Activated CD4-positive, alpha-beta T cell treated with anti-CD3 and anti-CD28 coated beads, Interleukin-2, amount 10 ng/mL, durations not matched to agents 24 days and 14 days (primary cell): ENCODE results near the gene LAMA5. TPM values are rescaled to one million over a fixed set of nuclear protein-coding genes. Genes with fewer than 3 reads are reported as not detected.

Experiments used
- DNase-seq: peaks from one replicate; pipeline ENCODE4 v3.0.0; 2022
- H3K27ac Mint-ChIP-seq: one replicate; pipeline ENCODE4 v1.8.0; 2022; ENCODE audit warnings: mild to moderate bottlenecking, mixed read lengths
- H3K27me3 Mint-ChIP-seq: one replicate; pipeline ENCODE4 v1.8.0; 2022; ENCODE audit warnings: mixed read lengths
- H3K36me3 Mint-ChIP-seq: one replicate; pipeline ENCODE4 v1.8.0; 2022; ENCODE audit warnings: low read depth, mild to moderate bottlenecking, mixed read lengths
- H3K4me1 Mint-ChIP-seq: one replicate; pipeline ENCODE4 v1.8.0; 2021; ENCODE audit warnings: mixed read lengths
- H3K4me3 Mint-ChIP-seq: one replicate; pipeline ENCODE4 v1.8.0; 2022; ENCODE audit warnings: mild to moderate bottlenecking, moderate library complexity, mixed read lengths
- H3K9me3 Mint-ChIP-seq: one replicate; pipeline ENCODE4 v1.8.0; 2021; ENCODE audit warnings: mixed read lengths
- intact Hi-C: fragments of 100-400 bp; cut with micrococcal nuclease; formaldehyde crosslinking; loops from one replicate; pipeline ENCODE4 v1.15.1; 2023
- total RNA-seq: library from RNA; stranded (reverse); gene quantifications from 2 replicates; pipeline ENCODE4 v1.2.3, GENCODE V29; 2022

Gene LAMA5
- total RNA-seq, 1 donor from 2014 or later = 2.1 TPM

DNA sequence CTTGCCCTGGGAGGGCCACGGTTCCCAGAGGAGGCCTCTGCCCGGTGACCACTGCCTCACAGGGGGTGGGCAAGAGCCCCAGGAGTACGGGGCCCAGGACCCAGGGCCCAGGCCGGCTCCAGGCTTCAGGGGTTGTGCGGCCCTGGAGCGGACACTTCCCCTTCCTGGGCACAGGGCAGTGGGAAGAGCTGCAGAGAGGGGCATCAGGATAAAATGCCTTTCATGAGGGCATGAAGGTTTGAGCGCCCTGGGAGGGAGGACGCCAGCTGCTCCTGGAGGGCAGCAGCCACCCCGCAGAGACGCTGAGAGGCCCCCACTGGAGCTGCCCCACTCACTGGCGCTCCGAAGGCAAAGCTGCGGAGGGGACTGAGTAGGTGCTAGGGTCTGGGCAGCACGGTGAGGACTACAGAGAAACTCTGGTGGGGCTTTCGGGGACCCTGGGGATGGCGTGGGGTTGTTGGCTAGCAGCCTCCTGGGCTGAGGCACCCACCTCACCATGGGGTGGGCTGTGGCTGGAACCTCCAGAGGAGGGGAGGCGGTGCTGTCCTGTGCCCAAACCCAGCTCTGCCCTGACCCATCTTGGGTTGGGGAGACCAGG, 10.4 kb downstream of the LAMA5 start:
- Mint-ChIP-seq H3K9me3 (no peaks in the 10 kb centered on the region), H3K36me3 (no peaks in the 10 kb centered on the region), H3K27me3 (no peaks in the 10 kb centered on the region), H3K4me3 (no peak overlapping the region), H3K4me1 (no peaks in the 10 kb centered on the region), H3K27ac (no peak overlapping the region)
- intact Hi-C loops = no loop called here
- DNase-seq = no peak

DNA sequence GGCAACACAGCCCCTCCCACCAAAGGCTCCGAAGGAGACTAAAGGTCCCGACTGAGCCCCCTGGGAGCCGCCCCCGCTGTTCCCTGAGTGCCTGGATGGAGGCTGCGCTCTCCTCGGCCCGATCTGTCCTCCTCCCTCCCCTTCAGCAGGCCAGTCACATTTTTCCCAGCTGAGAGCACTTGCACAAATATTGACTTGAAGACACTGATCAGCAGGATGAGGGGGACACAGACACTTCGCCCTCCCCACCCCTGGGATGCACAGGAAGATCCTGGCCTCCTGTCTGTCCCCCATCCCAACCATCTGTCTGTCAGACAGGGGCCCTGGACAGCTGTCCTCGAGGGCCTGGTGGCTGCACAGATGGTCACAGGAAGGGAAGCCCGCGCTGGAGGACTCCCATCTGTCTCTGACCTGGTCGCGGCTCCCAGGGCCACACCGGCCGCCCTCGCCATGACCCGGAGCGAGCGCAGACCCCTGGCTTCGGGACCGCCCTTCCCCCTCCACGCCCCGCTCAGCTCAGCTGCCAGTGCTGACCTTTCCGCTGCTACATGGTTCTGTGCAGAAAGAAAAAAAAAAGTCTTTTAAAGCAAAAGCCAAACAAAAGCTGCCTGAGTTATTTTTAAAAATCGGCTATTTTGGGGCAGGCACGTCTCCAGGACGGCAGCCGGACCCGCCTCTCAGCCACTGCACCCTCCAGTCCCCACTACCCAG, 11.1 kb downstream of the LAMA5 start:
- Mint-ChIP-seq H3K4me3 (no peak overlapping the region), H3K9me3 (no peaks in the 10 kb centered on the region), H3K4me1 (no peaks in the 10 kb centered on the region), H3K36me3 (no peaks in the 10 kb centered on the region), H3K27ac (no peak overlapping the region), H3K27me3 (no peaks in the 10 kb centered on the region)
- DNase-seq = no peak
- intact Hi-C loops = no loop called here

DNA sequence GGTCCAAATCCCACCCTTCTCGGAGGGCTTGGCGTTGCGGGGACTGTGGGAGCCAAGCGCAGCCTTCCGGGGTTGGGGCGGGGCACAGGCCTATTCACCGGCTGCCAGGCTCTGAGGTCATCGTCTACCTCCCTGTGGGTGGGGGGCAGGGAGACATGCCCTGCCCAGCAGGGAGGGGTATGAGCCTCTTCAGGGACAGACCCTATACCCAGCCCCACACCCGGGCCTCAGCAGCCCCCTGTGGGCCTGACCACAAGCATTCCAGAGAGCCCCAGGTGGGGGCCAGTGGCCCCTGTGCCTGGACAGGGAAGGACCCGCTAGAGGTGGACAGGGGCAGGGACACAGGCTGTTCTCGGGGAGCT, 11.6 kb downstream of the LAMA5 start:
- Mint-ChIP-seq H3K4me1 (no peaks in the 10 kb centered on the region), H3K4me3 (no peak overlapping the region), H3K36me3 (no peaks in the 10 kb centered on the region), H3K9me3 (no peaks in the 10 kb centered on the region), H3K27me3 (no peaks in the 10 kb centered on the region), H3K27ac (no peak overlapping the region)
- no peak for DNase-seq
- intact Hi-C loops = no loop called here

DNA sequence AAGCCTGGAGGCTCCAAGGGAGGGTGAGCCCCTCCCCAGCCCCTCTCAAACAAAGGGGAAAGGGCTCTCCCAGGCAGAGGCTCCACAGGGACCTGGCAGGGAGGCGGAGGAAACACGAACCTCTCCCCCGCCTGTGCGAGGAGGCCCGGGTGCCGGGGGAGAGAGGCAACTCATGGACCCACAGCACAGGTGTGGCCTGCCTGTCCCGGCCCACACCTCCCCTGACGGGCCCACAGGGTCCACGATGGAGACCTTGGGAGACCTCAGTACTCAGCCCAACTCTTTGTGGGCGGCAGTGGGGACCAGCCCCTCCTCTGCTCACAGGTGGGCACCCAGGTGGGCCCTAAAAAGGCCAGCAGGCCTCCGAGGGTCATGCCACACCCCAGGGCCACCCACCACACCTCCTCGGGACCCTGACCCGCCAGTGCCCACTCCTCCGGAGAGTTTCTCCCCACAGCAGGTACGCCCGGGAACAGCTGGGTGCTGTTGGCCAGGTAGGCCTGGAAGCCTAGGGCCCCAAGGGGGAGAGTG, 12.2 kb downstream of the LAMA5 start:
- H3K27ac Mint-ChIP-seq = no peak overlapping the region
- no peaks in the 10 kb centered on the region for H3K4me1 Mint-ChIP-seq
- no peaks in the 10 kb centered on the region for H3K9me3 Mint-ChIP-seq
- no peak for DNase-seq
- no peaks in the 10 kb centered on the region for H3K27me3 Mint-ChIP-seq
- no peak overlapping the region for H3K4me3 Mint-ChIP-seq
- intact Hi-C loops = no loop called here
- no peaks in the 10 kb centered on the region for H3K36me3 Mint-ChIP-seq

DNA sequence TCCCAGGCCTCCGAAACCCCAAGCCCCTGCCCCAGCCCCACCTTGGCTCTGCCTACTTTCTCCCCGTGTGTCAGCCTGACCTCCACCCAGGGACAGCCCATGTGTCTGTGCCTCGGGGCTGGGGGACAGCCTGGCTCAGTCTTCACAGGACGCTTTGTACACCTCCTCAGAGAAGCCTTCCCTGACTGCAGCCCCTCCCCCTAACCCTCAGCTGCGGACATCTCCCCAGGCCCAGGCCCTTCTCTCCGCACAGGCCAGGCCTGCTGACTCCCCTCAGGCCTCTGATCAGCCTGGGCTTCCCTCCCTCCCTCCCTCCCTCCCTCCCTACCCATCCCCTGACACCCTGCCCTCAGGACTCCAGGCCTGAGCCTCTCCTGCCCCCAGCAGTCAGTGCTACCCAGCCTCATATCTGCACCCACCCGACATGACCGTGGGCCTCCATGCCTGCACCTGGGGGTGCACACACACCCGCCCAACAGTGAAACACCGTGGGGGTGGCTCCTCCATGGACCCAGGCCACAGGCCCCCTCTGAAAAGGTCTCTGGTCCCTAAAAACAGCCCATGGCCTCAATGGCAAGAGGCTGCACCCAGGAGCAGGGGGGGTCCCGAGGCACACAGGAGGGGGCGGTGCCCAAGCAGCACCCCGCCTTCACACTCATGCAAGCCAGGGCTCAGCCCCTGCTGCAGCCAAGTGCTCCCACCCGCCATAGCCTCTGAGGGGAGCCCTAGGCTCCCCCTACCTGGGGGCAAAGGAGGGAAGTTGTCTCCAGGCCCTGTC, 12.9 kb downstream of the LAMA5 start:
- Mint-ChIP-seq H3K4me3 (no peak overlapping the region), H3K9me3 (peaks cover 3% of the 10 kb centered on the region), H3K27ac (no peak overlapping the region), H3K36me3 (no peaks in the 10 kb centered on the region), H3K4me1 (peaks cover 2% of the 10 kb centered on the region), H3K27me3 (no peaks in the 10 kb centered on the region)
- DNase-seq = no peak
- intact Hi-C loops = no loop called here

DNA sequence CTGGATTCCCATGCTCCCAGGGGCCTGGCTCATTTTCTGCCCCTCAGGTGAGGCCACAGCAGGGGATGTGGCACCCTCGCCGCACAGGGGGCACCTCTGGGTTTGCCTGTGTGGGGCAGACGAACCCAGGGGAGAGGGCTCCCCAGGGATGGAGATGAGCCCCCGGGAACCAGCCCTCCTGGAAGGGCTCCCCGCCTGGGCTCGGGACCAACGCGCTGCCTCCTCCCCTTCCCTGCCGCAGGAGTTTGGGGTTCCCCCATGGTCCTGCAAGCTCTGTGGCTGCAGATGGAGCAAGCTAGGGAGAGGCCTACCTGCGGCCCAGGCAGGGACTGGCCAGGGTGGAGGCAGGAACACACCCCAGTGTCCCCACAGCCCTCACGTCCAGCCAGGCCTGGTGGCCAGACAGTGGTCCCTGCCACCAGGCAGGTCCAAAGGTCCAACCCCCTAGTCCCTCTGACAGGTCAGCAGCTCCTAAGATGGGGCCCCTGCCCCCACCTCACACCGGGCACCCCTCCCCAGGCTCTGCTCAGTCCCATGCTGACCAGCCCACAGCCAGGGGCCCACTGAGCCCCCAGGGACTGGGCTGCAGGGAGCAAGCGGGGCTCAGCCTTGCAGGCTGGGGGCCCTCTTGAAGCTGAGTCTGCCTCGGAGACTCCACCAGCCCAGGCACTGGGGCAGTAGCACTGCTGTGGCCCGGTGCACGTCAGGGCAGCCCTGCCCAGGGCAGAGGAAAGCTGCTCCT, 13.7 kb downstream of the LAMA5 start:
- H3K36me3 Mint-ChIP-seq = no peaks in the 10 kb centered on the region
- DNase-seq = no peak
- no peak overlapping the region for H3K27ac Mint-ChIP-seq
- H3K4me3 Mint-ChIP-seq = no peak overlapping the region
- peaks cover 2% of the 10 kb centered on the region for H3K4me1 Mint-ChIP-seq
- H3K27me3 Mint-ChIP-seq = no peaks in the 10 kb centered on the region
- intact Hi-C loops = no loop called here
- peaks cover 3% of the 10 kb centered on the region for H3K9me3 Mint-ChIP-seq

GRCh38 chr20:62352402-62353288, 14.5 kb downstream of the LAMA5 start:
- intact Hi-C loops = no loop called here

GRCh38 chr20:62351469-62352401, 15.4 kb downstream of the LAMA5 start:
- DNase-seq = no peak
- Mint-ChIP-seq H3K36me3 (no peaks in the 10 kb centered on the region), H3K9me3 (peaks cover 3% of the 10 kb centered on the region), H3K27ac (no peak overlapping the region), H3K4me1 (peaks cover 2% of the 10 kb centered on the region), H3K27me3 (no peaks in the 10 kb centered on the region), H3K4me3 (no peak overlapping the region)
- intact Hi-C loops = no loop called here

More at GRCh38 chr20:62352402-62353288, 14.5 kb downstream of the LAMA5 start:
- no peaks in the 10 kb centered on the region for H3K27me3 Mint-ChIP-seq
- H3K9me3 Mint-ChIP-seq = peaks cover 3% of the 10 kb centered on the region
- no peak overlapping the region for H3K27ac Mint-ChIP-seq
- H3K4me3 Mint-ChIP-seq = no peak overlapping the region
- peaks cover 2% of the 10 kb centered on the region for H3K4me1 Mint-ChIP-seq
- no peak for DNase-seq
- H3K36me3 Mint-ChIP-seq = no peaks in the 10 kb centered on the region

- no peak for DNase-seq
- Mint-ChIP-seq H3K27ac (no peak overlapping the region), H3K36me3 (no peaks in the 10 kb centered on the region), H3K4me3 (no peak overlapping the region), H3K4me1 (peaks cover 2% of the 10 kb centered on the region), H3K27me3 (no peaks in the 10 kb centered on the region), H3K9me3 (peaks cover 3% of the 10 kb centered on the region)
- intact Hi-C loops = no loop called here
These were observed 16.3 kb downstream of the LAMA5 start for GRCh38 chr20:62350629-62351422.

DNA sequence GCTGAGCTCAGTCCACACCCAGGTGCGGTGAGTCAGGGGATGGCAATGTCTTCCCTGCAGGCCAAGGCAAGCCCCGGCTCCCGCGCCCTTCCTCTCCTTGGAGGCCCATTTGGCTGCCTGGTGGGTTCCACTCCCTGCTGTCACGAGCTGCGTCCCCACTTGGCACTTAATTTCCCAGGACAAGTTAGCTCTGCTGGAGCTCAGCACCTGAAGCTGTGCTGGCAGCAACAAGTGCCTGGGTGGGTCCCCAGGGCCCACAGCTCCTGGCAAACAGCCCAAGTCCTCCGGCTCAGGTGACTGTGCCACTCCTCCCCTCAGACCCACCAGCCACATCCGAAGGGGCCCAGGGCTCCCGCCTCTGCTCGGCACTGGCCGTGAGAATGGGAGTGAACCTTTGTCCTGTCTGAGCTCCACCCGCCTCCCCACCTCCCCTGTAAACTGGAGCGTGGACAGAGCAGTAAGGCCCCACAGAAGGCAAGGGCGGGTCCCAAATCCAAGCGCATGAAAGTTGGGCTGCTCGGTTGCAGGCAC, 16.9 kb downstream of the LAMA5 start:
- H3K27me3 Mint-ChIP-seq = no peaks in the 10 kb centered on the region
- DNase-seq = no peak
- no peak overlapping the region for H3K27ac Mint-ChIP-seq
- peaks cover 3% of the 10 kb centered on the region for H3K9me3 Mint-ChIP-seq
- H3K36me3 Mint-ChIP-seq = no peaks in the 10 kb centered on the region
- H3K4me3 Mint-ChIP-seq = no peak overlapping the region
- intact Hi-C loops = no loop called here
- H3K4me1 Mint-ChIP-seq = peaks cover 2% of the 10 kb centered on the region

GRCh38 chr20:62349556-62350097, 17.5 kb downstream of the LAMA5 start:
- intact Hi-C loops = no loop called here
- Mint-ChIP-seq H3K9me3 (peaks cover 3% of the 10 kb centered on the region), H3K27ac (peak overlapping the region; percentile 55), H3K27me3 (no peaks in the 10 kb centered on the region), H3K36me3 (no peaks in the 10 kb centered on the region), H3K4me1 (peaks cover 2% of the 10 kb centered on the region), H3K4me3 (no peak overlapping the region)
- no peak for DNase-seq
